ENCODE measurements around the gene SORBS1.

SORBS1 gene

GRCh38 chr10:95513941-95514392 lies 47.2 kb downstream of the SORBS1 start:
- no peak for TF ChIP-seq CTCF (conservative IDR thresholded peaks at IDR 0.05)
- H3K27ac ChIP-seq = peak overlapping the region; percentile 34; the same call in 1 of the 2 replicates

GRCh38 chr10:95513008-95513589 lies 48.1 kb downstream of the SORBS1 start:
- peak overlapping the region; percentile 34; the same call in 1 of the 2 replicates for H3K27ac ChIP-seq
- TF ChIP-seq CTCF (conservative IDR thresholded peaks at IDR 0.05) = no peak

GRCh38 chr10:95511314-95511713 lies 49.9 kb downstream of the SORBS1 start:
- H3K27ac ChIP-seq = no peak overlapping the region
- TF ChIP-seq CTCF (conservative IDR thresholded peaks at IDR 0.05) = no peak

GRCh38 chr10:95509251-95509650 lies 51.9 kb downstream of the SORBS1 start:
- no peak for TF ChIP-seq CTCF (conservative IDR thresholded peaks at IDR 0.05)
- no peak overlapping the region for H3K27ac ChIP-seq

GRCh38 chr10:95508730-95509129 lies 52.4 kb downstream of the SORBS1 start:
- H3K27ac ChIP-seq = no peak overlapping the region
- no peak for TF ChIP-seq CTCF (conservative IDR thresholded peaks at IDR 0.05)

GRCh38 chr10:95506056-95506737 lies 55.0 kb downstream of the SORBS1 start:
- H3K27ac ChIP-seq = no peak overlapping the region
- TF ChIP-seq CTCF (conservative IDR thresholded peaks at IDR 0.05) = no peak

- no peak overlapping the region for H3K27ac ChIP-seq
- TF ChIP-seq CTCF (conservative IDR thresholded peaks at IDR 0.05) = no peak
Observed at GRCh38 chr10:95505641-95506040, 55.5 kb downstream of the SORBS1 start.
